ENCODE results near the gene INPPL1. TPM values are rescaled to one million over a fixed set of nuclear protein-coding genes. Genes with fewer than 3 reads are reported as not detected.

The INPPL1 gene
- total RNA-seq, 1 donor from 2014 or later = 69.2 TPM

DNA sequence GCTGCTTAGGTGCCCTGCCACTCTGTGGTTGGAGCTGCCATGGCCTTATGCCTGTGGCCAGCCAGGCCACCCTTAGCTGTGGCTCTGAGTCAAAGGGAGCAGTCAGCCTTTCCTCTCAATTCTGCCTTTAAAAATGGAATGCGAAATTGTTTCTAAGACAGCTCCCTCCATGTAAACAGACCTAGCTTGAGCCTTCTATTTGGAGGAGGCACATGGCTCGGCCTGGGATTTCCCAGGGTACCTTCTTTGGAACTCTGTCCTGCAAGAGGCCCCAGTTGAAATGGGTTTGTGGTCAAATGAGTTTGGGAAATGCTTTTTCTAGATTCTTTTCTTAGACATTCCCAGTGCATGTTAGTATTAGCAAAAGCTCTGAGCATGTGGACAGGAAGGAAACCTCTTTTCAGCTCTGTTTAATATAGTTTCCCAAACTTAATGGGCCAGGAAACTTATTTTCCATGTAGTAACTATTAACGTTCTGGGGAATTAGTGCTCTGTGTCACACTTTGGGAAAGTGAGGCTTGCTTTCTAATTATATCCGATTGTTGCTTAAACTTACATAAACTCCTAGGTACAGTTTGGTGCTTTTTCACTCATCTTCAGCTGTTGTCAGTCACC is 11.6 kb downstream of the INPPL1 start:
- intact Hi-C loops (cut with DNase I) = no loop called here

DNA sequence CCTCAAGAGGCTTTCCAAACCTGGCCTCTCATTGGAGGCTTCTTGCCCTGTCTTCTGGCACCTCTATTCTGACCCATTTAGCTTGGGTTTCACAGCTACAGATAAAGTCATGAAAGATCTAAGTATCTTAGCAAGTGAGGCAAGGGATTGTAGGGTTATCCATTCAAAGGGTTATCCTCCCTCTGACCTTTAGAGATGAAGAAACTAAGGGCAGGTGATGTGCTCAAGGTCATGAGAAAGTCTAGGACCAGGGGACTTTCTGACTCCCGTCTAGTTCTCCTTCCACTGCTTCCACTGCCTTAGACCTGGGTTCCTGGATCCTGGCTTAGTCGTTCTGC is 12.2 kb downstream of the INPPL1 start:
- no peak overlapping the region for H3K27ac ChIP-seq
- no peak for DNase-seq (ENCODE audit: extremely low spot score in 2 of 2)
- peaks cover 0 to 54% of the 10 kb centered on the region in 2 donors for H3K36me3 ChIP-seq
- H3K27me3 ChIP-seq = peaks cover 6% of the 10 kb centered on the region
- no peak overlapping the region for H3K4me3 ChIP-seq
- no peaks in the 10 kb centered on the region for H3K9me3 ChIP-seq
- intact Hi-C loops (cut with DNase I) = no loop called here
- TF ChIP-seq POLR2A (IDR thresholded peaks at IDR 0.05) = no peak
- no peak for TF ChIP-seq POLR2AphosphoS5 (IDR thresholded peaks at IDR 0.05; ENCODE audit: insufficient read depth in 1 of 2, low read depth in 1 of 2)
- TF ChIP-seq, protein P1, sequence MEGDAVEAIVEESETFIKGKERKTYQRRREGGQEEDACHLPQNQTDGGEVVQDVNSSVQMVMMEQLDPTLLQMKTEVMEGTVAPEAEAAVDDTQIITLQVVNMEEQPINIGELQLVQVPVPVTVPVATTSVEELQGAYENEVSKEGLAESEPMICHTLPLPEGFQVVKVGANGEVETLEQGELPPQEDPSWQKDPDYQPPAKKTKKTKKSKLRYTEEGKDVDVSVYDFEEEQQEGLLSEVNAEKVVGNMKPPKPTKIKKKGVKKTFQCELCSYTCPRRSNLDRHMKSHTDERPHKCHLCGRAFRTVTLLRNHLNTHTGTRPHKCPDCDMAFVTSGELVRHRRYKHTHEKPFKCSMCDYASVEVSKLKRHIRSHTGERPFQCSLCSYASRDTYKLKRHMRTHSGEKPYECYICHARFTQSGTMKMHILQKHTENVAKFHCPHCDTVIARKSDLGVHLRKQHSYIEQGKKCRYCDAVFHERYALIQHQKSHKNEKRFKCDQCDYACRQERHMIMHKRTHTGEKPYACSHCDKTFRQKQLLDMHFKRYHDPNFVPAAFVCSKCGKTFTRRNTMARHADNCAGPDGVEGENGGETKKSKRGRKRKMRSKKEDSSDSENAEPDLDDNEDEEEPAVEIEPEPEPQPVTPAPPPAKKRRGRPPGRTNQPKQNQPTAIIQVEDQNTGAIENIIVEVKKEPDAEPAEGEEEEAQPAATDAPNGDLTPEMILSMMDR (IDR thresholded peaks at IDR 0.05) = no peak
- peaks cover 28% of the 10 kb centered on the region for H3K4me1 ChIP-seq

More for the DNA sequence above, 11.6 kb downstream of the INPPL1 start:
- peaks cover 27% of the 10 kb centered on the region for H3K4me1 ChIP-seq
- peaks cover under 1% of the 10 kb centered on the region for H3K27me3 ChIP-seq
- no peak for DNase-seq (ENCODE audit: extremely low spot score in 2 of 2)
- no peak overlapping the region for H3K4me3 ChIP-seq
- no peak for TF ChIP-seq POLR2A (IDR thresholded peaks at IDR 0.05)
- H3K9me3 ChIP-seq = no peaks in the 10 kb centered on the region
- H3K36me3 ChIP-seq = peaks cover 0 to 60% of the 10 kb centered on the region in 2 donors
- H3K27ac ChIP-seq = no peak overlapping the region

DNA sequence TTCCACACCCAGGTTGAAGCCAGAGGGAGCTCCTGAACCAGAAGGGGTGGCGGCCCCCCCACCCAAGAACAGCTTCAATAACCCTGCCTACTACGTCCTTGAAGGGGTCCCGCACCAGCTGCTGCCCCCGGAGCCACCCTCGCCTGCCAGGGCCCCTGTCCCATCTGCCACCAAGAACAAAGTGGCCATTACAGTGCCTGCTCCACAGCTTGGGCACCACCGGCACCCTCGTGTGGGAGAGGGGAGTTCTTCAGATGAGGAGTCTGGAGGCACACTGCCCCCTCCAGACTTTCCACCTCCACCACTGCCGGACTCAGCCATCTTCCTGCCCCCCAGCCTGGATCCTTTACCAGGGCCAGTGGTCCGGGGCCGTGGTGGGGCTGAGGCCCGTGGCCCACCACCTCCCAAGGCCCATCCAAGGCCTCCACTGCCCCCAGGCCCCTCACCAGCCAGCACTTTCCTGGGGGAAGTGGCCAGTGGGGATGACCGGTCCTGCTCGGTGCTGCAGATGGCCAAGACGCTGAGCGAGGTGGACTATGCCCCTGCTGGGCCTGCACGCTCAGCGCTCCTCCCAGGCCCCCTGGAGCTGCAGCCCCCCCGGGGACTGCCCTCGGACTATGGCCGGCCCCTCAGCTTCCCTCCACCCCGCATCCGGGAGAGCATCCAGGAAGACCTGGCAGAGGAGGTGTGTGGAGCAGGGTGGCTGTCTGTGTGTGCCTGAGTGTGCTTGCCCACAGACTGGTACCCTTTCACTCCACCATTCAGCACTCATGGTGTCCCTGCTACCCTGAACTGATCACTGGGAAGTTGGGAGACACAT is 12.8 kb downstream of the INPPL1 start:
- H3K4me1 ChIP-seq = peaks cover 28% of the 10 kb centered on the region
- intact Hi-C loops (cut with DNase I) = no loop called here
- no peak overlapping the region for H3K4me3 ChIP-seq
- DNase-seq (ENCODE audit: extremely low spot score in 2 of 2) = peak in 1 of 2 donors; percentile 81
- peaks cover 0 to 49% of the 10 kb centered on the region in 2 donors for H3K36me3 ChIP-seq
- H3K27ac ChIP-seq = no peak overlapping the region
- H3K27me3 ChIP-seq = peaks cover 6% of the 10 kb centered on the region
- TF ChIP-seq POLR2AphosphoS5 (IDR thresholded peaks at IDR 0.05; ENCODE audit: insufficient read depth in 1 of 2, low read depth in 1 of 2) (no peak), POLR2A (IDR thresholded peaks at IDR 0.05) (no peak)
- TF ChIP-seq, protein P1 (IDR thresholded peaks at IDR 0.05) = no peak
- H3K9me3 ChIP-seq = no peaks in the 10 kb centered on the region

DNA sequence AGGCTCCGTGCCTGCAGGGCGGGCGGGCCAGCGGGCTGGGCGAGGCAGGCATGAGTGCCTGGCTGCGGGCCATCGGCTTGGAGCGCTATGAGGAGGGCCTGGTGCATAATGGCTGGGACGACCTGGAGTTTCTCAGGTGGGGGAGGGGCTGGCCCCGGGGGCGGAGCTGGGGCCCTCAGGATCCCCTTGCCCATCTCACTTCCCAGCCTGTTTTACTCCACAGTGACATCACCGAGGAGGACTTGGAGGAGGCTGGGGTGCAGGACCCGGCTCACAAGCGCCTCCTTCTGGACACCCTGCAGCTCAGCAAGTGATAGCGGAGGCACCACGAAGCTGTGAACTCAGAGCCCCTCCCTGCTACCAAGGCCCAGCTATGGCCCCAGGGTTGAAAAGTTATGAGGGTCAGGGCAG is 13.5 kb downstream of the INPPL1 start:
- Histone ChIP-seq H3K9me3 (no peaks in the 10 kb centered on the region), H3K27ac (no peak overlapping the region), H3K27me3 (peaks cover 8% of the 10 kb centered on the region), H3K36me3 (peaks cover 0 to 47% of the 10 kb centered on the region in 2 donors), H3K4me3 (no peak overlapping the region), H3K4me1 (peaks cover 28% of the 10 kb centered on the region)
- intact Hi-C loops (cut with DNase I) = no loop called here
- TF ChIP-seq, protein P1 (IDR thresholded peaks at IDR 0.05) = peak in 1 of 3 experiments; percentile 39
- no peak for TF ChIP-seq POLR2A (IDR thresholded peaks at IDR 0.05)
- no peak for TF ChIP-seq POLR2AphosphoS5 (IDR thresholded peaks at IDR 0.05; ENCODE audit: insufficient read depth in 1 of 2, low read depth in 1 of 2)
- no peak for DNase-seq (ENCODE audit: extremely low spot score in 2 of 2)

DNA sequence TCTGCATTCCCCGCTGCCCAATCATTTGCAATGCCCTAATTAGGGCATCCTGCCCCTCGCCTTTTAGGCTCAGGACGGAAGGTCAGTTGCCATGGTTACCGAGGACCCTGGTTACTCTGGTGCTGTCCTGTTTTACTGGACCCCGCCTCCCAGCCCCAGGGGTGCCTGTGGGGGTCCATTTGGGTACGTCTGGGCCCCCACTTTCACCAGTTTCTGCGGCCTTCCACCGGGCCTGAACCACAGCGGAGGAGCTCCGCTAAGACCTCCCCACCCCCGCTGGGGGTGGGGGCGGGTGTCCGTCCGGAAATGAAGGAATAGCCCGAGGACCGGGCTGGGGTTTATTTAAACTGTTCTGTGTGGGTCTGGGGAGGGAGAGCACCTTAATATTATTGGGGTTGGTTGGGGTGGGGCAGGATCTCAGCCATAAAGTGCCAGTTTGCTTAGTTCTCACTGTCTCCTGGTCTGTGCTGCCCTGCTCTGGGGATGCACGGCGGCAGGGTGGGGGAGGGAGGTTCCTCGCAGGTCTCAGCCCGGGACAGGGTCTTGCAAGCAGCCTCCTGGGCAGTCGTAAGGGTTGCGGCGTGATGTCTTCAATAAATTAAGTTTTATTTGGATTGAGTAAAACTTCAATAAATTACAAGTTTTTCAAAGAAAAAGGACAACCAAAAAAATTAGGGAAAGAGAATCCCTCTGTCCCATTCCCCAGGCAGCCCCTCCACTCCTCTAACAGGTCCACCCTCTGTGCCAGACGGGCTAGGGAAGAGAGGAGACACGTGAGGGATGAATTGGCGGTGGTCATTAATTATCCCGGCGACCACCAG is 14.1 kb downstream of the INPPL1 start:
- Histone ChIP-seq H3K9me3 (no peaks in the 10 kb centered on the region), H3K27ac (no peak overlapping the region), H3K27me3 (peaks cover 14% of the 10 kb centered on the region), H3K4me1 (peaks cover 30% of the 10 kb centered on the region), H3K4me3 (no peak overlapping the region), H3K36me3 (peaks cover 0 to 40% of the 10 kb centered on the region in 2 donors)
- DNase-seq (ENCODE audit: extremely low spot score in 2 of 2) = no peak
- intact Hi-C loops (cut with DNase I) = no loop called here
- TF ChIP-seq, protein P1 (IDR thresholded peaks at IDR 0.05) = no peak
- TF ChIP-seq POLR2A (IDR thresholded peaks at IDR 0.05) = no peak
- peak in 1 of 2 donors; percentile 21 for TF ChIP-seq POLR2AphosphoS5 (IDR thresholded peaks at IDR 0.05; ENCODE audit: insufficient read depth in 1 of 2, low read depth in 1 of 2)

Measured in vagina (tissue), 2 donors.